UCSD-AML1 (cell line): Measurements from ENCODE around the gene USH2A.

Source experiments
- DNase-seq: peaks from one replicate; lab custom pipeline; 2025; ENCODE audit not compliant: unreplicated experiment; lab: John Stamatoyannopoulos, UW

Gene USH2A

GRCh38 chr1:215720126-215720525, 703.1 kb downstream of the USH2A start:
- DNase-seq, result no peak

GRCh38 chr1:215719552-215719951, 703.7 kb downstream of the USH2A start:
- DNase-seq, result no peak

GRCh38 chr1:215718575-215719287, 704.5 kb downstream of the USH2A start:
- no peak for DNase-seq

DNA sequence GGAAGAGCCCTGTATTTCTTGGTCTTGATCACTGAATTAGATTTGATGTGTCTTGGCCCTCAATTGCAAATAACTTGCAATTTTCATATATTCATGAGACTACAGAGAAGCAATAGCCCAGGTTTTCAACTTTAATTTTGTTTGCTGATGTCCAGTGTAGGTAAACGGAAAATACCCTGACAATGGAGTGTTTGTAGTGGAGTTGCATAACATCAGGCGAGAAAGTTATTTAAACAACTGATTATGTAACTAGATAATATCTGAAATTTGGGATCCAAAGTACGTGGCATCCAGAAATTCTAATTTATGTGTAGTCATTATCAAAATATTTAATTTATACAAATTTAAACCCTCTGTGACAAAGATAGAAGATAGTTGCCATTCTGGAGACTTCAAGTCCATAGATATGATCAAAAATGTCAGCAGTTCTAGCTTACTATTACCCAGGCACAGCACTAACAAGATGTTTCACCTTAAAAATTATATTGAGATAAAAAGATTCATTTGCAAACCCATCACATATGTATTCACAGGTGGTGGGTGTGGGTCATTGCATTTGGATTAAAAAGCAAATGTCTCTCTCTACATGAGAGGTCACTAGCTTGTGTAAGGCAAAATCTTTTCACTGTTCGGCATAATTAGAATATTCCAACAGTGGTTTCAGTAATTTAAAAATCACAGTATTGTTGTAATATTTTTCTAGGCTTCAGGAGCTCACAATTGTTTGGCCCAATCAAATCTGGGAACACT, 705.4 kb downstream of the USH2A start:
- no peak for DNase-seq

DNA sequence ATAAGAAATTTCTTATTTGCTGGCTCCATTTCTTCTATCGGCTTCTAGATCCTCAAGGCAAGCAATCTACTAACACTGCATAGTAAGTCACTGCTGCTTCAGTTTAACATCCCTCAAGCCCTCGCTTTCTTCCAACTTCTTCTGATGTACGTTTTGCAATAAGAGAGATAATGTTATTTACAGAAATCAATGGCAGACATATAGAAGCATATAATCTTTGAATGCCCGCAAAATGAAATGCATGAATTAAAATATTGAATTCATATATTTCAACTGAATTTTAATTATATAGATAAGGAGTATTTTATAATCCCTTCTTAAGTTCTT, 712.4 kb downstream of the USH2A start:
- DNase-seq, result no peak

GRCh38 chr1:215710036-215710898, 713.0 kb downstream of the USH2A start:
- no peak for DNase-seq

DNA sequence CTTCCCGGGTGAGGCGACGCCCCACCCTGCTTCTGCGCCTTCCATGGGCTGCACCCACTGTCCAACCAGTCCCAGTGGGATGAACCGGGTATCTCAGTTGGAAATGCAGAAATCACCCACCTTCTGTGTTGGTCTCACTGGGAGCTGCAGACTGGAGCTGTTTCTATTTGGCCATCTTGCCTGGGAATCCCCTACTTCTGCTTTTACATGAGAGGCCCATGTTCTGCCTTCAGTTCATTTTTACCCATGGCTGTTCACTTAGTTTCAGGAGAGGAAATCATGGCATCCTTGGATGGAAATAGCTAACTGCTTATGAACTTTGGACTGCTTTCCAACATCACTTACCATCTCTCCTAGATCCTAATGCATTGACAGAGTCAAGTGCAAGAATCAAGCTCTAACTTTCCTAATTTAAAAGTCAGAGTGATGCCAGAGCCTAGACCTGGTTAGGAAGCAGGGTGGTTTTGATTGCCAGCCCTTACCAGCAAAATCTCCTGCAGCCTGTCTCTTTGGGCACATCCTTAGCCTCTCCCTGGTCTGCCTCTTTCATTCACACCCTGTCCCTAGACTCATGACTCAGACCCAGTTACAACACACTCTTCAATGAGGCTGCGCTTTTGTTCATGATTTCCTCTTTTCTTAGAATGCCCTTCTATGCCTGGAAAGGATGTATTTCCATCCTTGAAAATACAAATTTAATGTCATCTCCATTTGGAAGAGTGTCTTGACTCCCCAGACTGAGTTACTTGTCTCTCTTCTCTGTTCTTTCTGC, 719.0 kb downstream of the USH2A start:
- no peak for DNase-seq

GRCh38 chr1:215682232-215682631, 741.0 kb downstream of the USH2A start:
- no peak for DNase-seq

DNA sequence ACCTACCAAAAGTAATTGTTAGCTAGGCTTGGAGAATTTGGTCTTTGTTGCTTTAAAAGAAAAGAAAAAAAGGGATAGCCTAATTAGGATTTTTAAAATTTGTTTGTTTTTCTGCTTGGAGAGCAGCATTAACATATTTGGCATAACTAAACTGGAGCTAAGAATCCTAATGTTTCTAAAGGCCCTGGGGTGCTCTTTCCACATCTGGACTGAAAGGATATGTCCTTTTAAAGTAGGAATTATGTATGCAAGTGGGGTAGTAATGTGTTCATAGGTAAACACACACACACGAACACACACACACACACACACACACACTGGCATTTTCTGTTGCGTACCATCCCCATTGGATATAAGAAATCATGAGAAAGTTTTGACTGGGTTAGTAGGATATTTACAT, 742.2 kb downstream of the USH2A start:
- no peak for DNase-seq

GRCh38 chr1:215679231-215679630, 744.0 kb downstream of the USH2A start:
- no peak for DNase-seq

- DNase-seq, result no peak
Observed at GRCh38 chr1:215677112-215677511, 746.1 kb downstream of the USH2A start.

- no peak for DNase-seq
Observed at GRCh38 chr1:215673943-215674342, 749.3 kb downstream of the USH2A start.

GRCh38 chr1:215672482-215672881, 750.8 kb downstream of the USH2A start:
- DNase-seq, result no peak

- no peak for DNase-seq
Observed at GRCh38 chr1:215669806-215670491, 753.3 kb downstream of the USH2A start.

GRCh38 chr1:215667761-215668160, 755.5 kb downstream of the USH2A start:
- DNase-seq, result no peak

- no peak for DNase-seq
Observed at GRCh38 chr1:215665215-215665614, 758.0 kb downstream of the USH2A start.

GRCh38 chr1:215661033-215661432, 762.2 kb downstream of the USH2A start:
- no peak for DNase-seq

DNA sequence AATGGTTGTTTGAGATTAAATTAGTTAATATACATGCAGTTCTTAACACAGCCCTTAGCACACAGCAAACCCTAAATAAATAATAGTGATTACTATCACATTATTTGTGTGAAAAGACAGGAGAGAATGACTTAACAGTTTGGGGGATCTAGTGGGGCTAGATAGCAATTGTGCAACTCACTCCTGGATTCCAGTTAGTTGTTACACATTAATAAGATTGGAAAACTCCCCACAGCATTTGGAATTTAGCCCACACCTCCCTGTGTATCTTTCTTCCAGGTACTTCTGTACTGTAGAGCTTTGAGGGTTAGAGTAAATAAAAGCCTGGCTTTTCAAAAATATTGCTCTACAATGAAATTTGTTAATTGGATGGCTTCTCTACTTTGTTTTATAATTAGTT, 763.0 kb downstream of the USH2A start:
- DNase-seq, result no peak

DNA sequence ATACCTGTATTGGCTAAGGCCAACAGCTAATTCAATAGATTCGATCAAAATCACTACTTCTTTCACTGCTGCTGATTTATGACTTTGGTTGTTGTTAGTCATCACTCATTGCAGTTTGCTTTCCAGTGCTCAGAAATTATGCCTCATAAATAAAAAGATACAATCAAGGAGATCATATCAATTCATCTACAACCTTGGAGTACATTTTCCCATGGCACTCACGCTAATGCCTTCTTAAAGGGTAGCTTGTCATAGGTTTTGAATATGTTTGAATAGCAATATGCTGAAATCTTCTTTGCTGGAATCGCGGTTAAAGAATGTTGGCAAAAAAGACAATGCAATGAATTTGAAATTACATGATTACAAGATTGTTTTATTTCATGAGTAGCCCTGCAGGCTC, 766.2 kb downstream of the USH2A start:
- DNase-seq, result no peak

DNA sequence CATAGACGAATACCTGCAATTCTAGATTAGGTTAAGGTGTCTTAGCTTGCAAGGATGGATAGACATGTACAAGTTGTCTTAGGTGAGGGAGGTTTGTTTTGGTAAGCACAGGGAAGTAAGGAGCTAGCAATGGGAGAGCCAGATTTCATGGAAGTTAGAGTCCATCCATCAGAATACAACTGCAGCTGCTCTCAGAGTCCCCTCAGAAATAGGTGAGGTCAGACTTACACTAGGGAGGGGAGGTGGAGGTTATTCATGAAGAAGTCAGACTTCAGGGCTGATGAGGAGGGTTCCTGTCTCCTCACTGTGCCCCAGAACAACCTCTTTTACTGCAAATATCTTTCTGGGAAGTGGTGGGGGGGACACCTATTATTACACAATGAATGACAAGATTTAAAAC, 770.9 kb downstream of the USH2A start:
- no peak for DNase-seq

- no peak for DNase-seq
Observed at GRCh38 chr1:215651867-215652266, 771.4 kb downstream of the USH2A start.
